ENCODE data around the gene NPY. TPM values are rescaled to one million over a fixed set of nuclear protein-coding genes. Genes with fewer than 3 reads are reported as not detected.

The NPY gene
- total RNA-seq, 1 donor from 2014 or later = not detected

GRCh38 chr7:24299192-24299591, 15.2 kb downstream of the NPY start:
- H3K27me3 ChIP-seq (ENCODE audit: control insufficient read depth, insufficient read depth, low read length) = peaks cover 1% of the 10 kb centered on the region
- no peaks in the 10 kb centered on the region for H3K36me3 ChIP-seq (ENCODE audit: control insufficient read depth, insufficient read depth, low read length)
- FAIRE-seq (no peak), DNase-seq (ENCODE audit: low read depth) (no peak)
- no peak overlapping the region for H3K4me3 ChIP-seq (ENCODE audit: low read depth, low read length)
- no peak for TF ChIP-seq CTCF (IDR thresholded peaks at IDR 0.05; ENCODE audit: insufficient read depth, low read length, severe bottlenecking)

- Histone ChIP-seq H3K4me3 (ENCODE audit: low read depth, low read length) (no peak overlapping the region), H3K27me3 (ENCODE audit: control insufficient read depth, insufficient read depth, low read length) (peaks cover 1% of the 10 kb centered on the region), H3K36me3 (ENCODE audit: control insufficient read depth, insufficient read depth, low read length) (no peaks in the 10 kb centered on the region)
- FAIRE-seq (no peak), DNase-seq (ENCODE audit: low read depth) (no peak)
- no peak for TF ChIP-seq CTCF (IDR thresholded peaks at IDR 0.05; ENCODE audit: insufficient read depth, low read length, severe bottlenecking)
These were observed 17.7 kb downstream of the NPY start for GRCh38 chr7:24301703-24302102.

- Histone ChIP-seq H3K4me3 (ENCODE audit: low read depth, low read length) (no peak overlapping the region), H3K27me3 (ENCODE audit: control insufficient read depth, insufficient read depth, low read length) (no peaks in the 10 kb centered on the region), H3K36me3 (ENCODE audit: control insufficient read depth, insufficient read depth, low read length) (no peaks in the 10 kb centered on the region)
- no peak for TF ChIP-seq CTCF (IDR thresholded peaks at IDR 0.05; ENCODE audit: insufficient read depth, low read length, severe bottlenecking)
- FAIRE-seq = no peak
- DNase-seq (ENCODE audit: low read depth) = no peak
These were observed 20.6 kb downstream of the NPY start for GRCh38 chr7:24304494-24305095.

GRCh38 chr7:24307326-24307725, 23.3 kb downstream of the NPY start:
- H3K4me3 ChIP-seq (ENCODE audit: low read depth, low read length) = no peak overlapping the region
- DNase-seq (ENCODE audit: low read depth) (no peak), FAIRE-seq (no peak)
- H3K36me3 ChIP-seq (ENCODE audit: control insufficient read depth, insufficient read depth, low read length) = no peaks in the 10 kb centered on the region
- no peak for TF ChIP-seq CTCF (IDR thresholded peaks at IDR 0.05; ENCODE audit: insufficient read depth, low read length, severe bottlenecking)
- H3K27me3 ChIP-seq (ENCODE audit: control insufficient read depth, insufficient read depth, low read length) = no peaks in the 10 kb centered on the region

- FAIRE-seq (no peak), DNase-seq (ENCODE audit: low read depth) (no peak)
- no peaks in the 10 kb centered on the region for H3K36me3 ChIP-seq (ENCODE audit: control insufficient read depth, insufficient read depth, low read length)
- no peaks in the 10 kb centered on the region for H3K27me3 ChIP-seq (ENCODE audit: control insufficient read depth, insufficient read depth, low read length)
- no peak for TF ChIP-seq CTCF (IDR thresholded peaks at IDR 0.05; ENCODE audit: insufficient read depth, low read length, severe bottlenecking)
- H3K4me3 ChIP-seq (ENCODE audit: low read depth, low read length) = no peak overlapping the region
These were observed 28.6 kb downstream of the NPY start for GRCh38 chr7:24312588-24312987.

DNA sequence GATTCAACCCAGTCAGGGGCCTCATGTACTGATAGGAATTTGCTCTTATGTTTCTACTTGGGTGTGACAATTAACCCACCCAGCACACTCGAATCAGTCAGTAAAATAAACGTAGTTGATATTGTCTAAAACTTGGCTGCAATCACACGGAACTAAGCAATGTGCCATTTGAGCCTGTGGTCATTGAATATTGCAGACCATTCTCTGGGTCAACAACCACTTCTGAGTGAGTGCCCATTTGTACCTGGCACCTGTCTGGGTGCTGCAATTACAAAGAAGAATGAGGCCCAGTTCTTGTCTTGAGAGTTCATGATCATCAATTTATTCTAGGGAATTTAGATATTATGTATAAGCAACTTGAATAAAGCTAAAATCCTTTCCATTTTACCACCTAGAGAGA, 29.8 kb downstream of the NPY start:
- no peak for DNase-seq (ENCODE audit: low read depth)
- no peak for FAIRE-seq
- Histone ChIP-seq H3K36me3 (ENCODE audit: control insufficient read depth, insufficient read depth, low read length) (no peaks in the 10 kb centered on the region), H3K4me3 (ENCODE audit: low read depth, low read length) (no peak overlapping the region), H3K27me3 (ENCODE audit: control insufficient read depth, insufficient read depth, low read length) (no peaks in the 10 kb centered on the region)
- no peak for TF ChIP-seq CTCF (IDR thresholded peaks at IDR 0.05; ENCODE audit: insufficient read depth, low read length, severe bottlenecking)

Data from bronchial epithelial cell (primary cell).